ENCODE data around the gene NOL7. TPM values are rescaled to one million over a fixed set of nuclear protein-coding genes. Genes with fewer than 3 reads are reported as not detected.

Gene NOL7
- total RNA-seq, 1 experiment from 2014 or later = 73.7 TPM

- TF ChIP-seq CTCF (IDR thresholded peaks at IDR 0.05 in 2 of 3, conservative IDR thresholded peaks at IDR 0.05 in 1 of 3; ENCODE audit: borderline replicate concordance in 1 of 3, insufficient read depth in 1 of 3, low read depth in 2 of 3, low read length in 2 of 3) (no peak), POLR2AphosphoS5 (IDR thresholded peaks at IDR 0.05; ENCODE audit: low read depth, low read length) (no peak), ELF1 (IDR thresholded peaks at IDR 0.05; ENCODE audit: borderline replicate concordance, low read depth) (no peak)
Measured at GRCh38 chr6:13629459-13630116, 14.5 kb downstream of the NOL7 start (continued).

- H3K9ac ChIP-seq (ENCODE audit: low read length) = no peak overlapping the region
- no peak for TF ChIP-seq POLR2A (IDR thresholded peaks at IDR 0.05; ENCODE audit: borderline replicate concordance, extremely low read depth, insufficient read depth, insufficient read length)
- TF ChIP-seq YY1 (IDR thresholded peaks at IDR 0.05; ENCODE audit: extremely low read depth, insufficient replicate concordance, low read depth, low read length) = no peak
- TF ChIP-seq JUND (IDR thresholded peaks at IDR 0.05) = no peak
- no peak for TF ChIP-seq ELF1 (IDR thresholded peaks at IDR 0.05; ENCODE audit: borderline replicate concordance, low read depth)
- no peak for TF ChIP-seq EZH2phosphoT487 (IDR thresholded peaks at IDR 0.05; ENCODE audit: borderline replicate concordance)
- no peak for TF ChIP-seq ZBTB33 (IDR thresholded peaks at IDR 0.05; ENCODE audit: extremely low read depth, insufficient replicate concordance, low read length)
- TF ChIP-seq ZFX (IDR thresholded peaks at IDR 0.05) = no peak
- no peak for TF ChIP-seq REST (IDR thresholded peaks at IDR 0.05; ENCODE audit: low read depth)
- no peak for TF ChIP-seq EGR1 (IDR thresholded peaks at IDR 0.05; ENCODE audit: low read depth)
- no peak for TF ChIP-seq MAX (IDR thresholded peaks at IDR 0.05)
- no peak for TF ChIP-seq TCF7L2 (IDR thresholded peaks at IDR 0.05; ENCODE audit: borderline replicate concordance, extremely low read depth, insufficient read depth, insufficient read length)
- TF ChIP-seq POLR2AphosphoS5 (IDR thresholded peaks at IDR 0.05; ENCODE audit: low read depth, low read length) = no peak
- H3K79me2 ChIP-seq (ENCODE audit: insufficient read depth, low read length) = no peaks in the 10 kb centered on the region
- intact Hi-C loops (cut with micrococcal nuclease) = no loop called here
- CTCF ChIA-PET = interaction anchor here (1.1 kb wide), 1 partner anchor 15 kb away, joined by 3 read pairs; the partner anchor contains the start of gene NOL7
- no peak overlapping the region for H3K4me2 ChIP-seq (ENCODE audit: low read length)
- no peaks in the 10 kb centered on the region for H3K9me2 ChIP-seq (ENCODE audit: insufficient read depth)
- no TSS peak for BruUV-seq (replicated peaks)
- POLR2A ChIA-PET = no interaction called here
- no peak overlapping the region for H2AFZ ChIP-seq (ENCODE audit: low read depth, low read length, poor library complexity, severe bottlenecking)
- no peaks in the 10 kb centered on the region for H4K20me1 ChIP-seq (ENCODE audit: insufficient read depth)
- no peaks in the 10 kb centered on the region for H3K27me3 ChIP-seq (ENCODE audit: insufficient read depth, low read length)
- peaks cover 9 to 19% of the 10 kb centered on the region in 2 experiments; a peak in 2 of 4 replicates for H3K36me3 ChIP-seq (ENCODE audit: control insufficient read depth in 1 of 2, insufficient read depth in 2 of 2, low read length in 2 of 2)
- no peak overlapping the region for H3K27ac ChIP-seq (ENCODE audit: low read depth, low read length)
- DNase-seq (ENCODE audit: low read depth, low spot score) = no peak
- no peaks in the 10 kb centered on the region for H3K9me3 ChIP-seq (ENCODE audit: control insufficient read depth in 1 of 2, insufficient read depth in 1 of 2, low read depth in 1 of 2, low read length in 2 of 2)
- no peak overlapping the region for H3K4me3 ChIP-seq (replicated peaks in 1 of 2; ENCODE audit: low read depth in 1 of 2, low read length in 2 of 2)
- no peak for ATAC-seq
- H3K4me1 ChIP-seq (ENCODE audit: control insufficient read depth in 1 of 2, insufficient read depth in 2 of 2, low read length in 2 of 2) = no peaks in the 10 kb centered on the region
- RAD21 ChIA-PET (ENCODE audit: low non-redundant PET in 1 of 2, low total read pairs in 2 of 2, uncharacterized antibody in 2 of 2, unreplicated experiment in 2 of 2) = no interaction called here
Measured at GRCh38 chr6:13630499-13630898, 15.4 kb downstream of the NOL7 start.
